ENCODE data around the gene DYRK3. TPM values are rescaled to one million over a fixed set of nuclear protein-coding genes. Genes with fewer than 3 reads are reported as not detected.

DYRK3 gene
- total RNA-seq, 1 donor from 2014 or later, result 11.3 TPM

DNA sequence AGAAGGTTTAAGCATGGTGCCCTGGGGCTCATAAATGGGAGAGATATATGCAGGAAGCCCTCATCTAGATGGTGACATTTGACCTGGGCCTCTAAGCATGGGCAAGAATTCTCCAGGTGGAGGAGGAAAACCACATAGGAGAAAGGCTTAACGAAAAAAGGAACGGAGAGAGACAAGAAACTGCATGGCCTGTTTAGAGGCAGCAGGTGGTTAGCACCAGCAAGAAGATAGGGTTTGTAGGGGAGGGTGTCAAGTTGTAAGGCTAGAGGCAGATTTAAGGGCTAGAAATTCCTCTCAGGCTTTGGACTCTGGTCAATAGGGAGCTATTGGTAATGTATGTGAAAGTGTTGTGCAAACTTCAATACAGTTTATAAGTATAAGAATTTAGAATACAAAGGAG, 41.2 kb downstream of the DYRK3 start:
- DNase-seq (ENCODE audit: low spot score), result no peak
- intact Hi-C loops (cut with DNase I), result loop anchor here (10.0 kb wide), 1 partner anchor 378 kb away; the partner anchor contains the start of genes PFKFB2 and YOD1

- intact Hi-C loops (cut with DNase I), result loop anchor here (10.0 kb wide), 1 partner anchor 376 kb away; the partner anchor contains the start of genes PFKFB2 and YOD1
Measured at GRCh38 chr1:206678490-206678889, 43.2 kb downstream of the DYRK3 start.

GRCh38 chr1:206679738-206680211, 44.4 kb downstream of the DYRK3 start:
- DNase-seq (ENCODE audit: low spot score), result no peak
- intact Hi-C loops (cut with DNase I), result loop anchor here (10.0 kb wide), 1 partner anchor 375 kb away; the partner anchor contains the start of genes PFKFB2 and YOD1

More at GRCh38 chr1:206678490-206678889, 43.2 kb downstream of the DYRK3 start:
- no peak for DNase-seq (ENCODE audit: low spot score)

- intact Hi-C loops (cut with DNase I), result no loop called here
- no peak for DNase-seq (ENCODE audit: low spot score)
Measured at GRCh38 chr1:206680279-206680678, 44.9 kb downstream of the DYRK3 start.

DNA sequence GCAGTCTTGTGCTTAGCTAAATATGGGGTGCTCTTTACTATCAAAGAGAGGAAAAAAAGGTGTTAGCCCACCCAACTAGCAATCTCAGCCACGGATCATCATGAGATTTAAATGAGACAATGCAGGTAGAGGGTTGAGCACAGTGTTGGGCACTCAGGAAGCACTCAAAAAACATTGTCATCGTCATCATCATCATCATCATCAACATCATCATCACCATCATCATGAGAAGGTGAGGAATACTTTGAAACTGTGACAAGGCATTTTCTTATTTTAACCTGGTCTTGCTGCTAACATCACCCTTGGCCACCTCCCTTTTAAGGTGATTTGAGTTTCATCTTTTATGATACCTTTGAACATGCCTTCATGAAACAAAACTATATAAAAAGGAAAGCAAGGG, 46.0 kb downstream of the DYRK3 start:
- intact Hi-C loops (cut with DNase I), result no loop called here
- DNase-seq (ENCODE audit: low spot score), result no peak

- intact Hi-C loops (cut with DNase I), result no loop called here
- no peak for DNase-seq (ENCODE audit: low spot score)
Measured at GRCh38 chr1:206682111-206682510, 46.8 kb downstream of the DYRK3 start.

DNA sequence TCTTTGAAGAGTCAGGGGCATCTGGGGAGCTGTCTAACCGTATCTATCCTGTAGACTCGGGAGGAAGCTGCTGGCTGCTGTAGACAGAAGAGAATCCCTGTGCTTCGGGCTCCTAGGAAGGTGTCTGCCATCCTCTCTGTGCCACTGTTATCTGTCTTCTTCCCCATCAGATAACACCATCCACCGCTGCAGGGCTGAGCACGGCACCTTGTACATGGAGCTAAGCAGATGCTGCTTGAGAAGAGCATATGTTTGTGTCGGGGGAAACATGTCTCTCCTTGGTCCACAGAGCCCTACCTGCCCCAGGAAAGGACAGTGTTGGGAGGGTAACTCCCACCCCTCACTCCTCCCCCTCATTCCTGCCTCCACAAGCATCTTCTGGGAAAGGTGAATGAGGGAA, 48.0 kb downstream of the DYRK3 start:
- DNase-seq (ENCODE audit: low spot score), result no peak
- intact Hi-C loops (cut with DNase I), result no loop called here

GRCh38 chr1:206684003-206684402, 48.7 kb downstream of the DYRK3 start:
- intact Hi-C loops (cut with DNase I), result loop anchor here (2.0 kb wide), 1 partner anchor 49 kb away; the partner anchor contains the start of gene DYRK3
- DNase-seq (ENCODE audit: low spot score), result no peak

- peak; percentile 94 for DNase-seq (ENCODE audit: low spot score)
- intact Hi-C loops (cut with DNase I), result loop anchor here (2.0 kb wide), 1 partner anchor 50 kb away; the partner anchor contains the start of gene DYRK3
Measured at GRCh38 chr1:206684478-206685333, 49.4 kb downstream of the DYRK3 start, which contains the start of gene MAPKAPK2. Gene MAPKAPK2, plus strand, starts transcription at chr1:206684905. Its CDS starts 325 bp downstream, at chr1:206685230.

GRCh38 chr1:206685334-206685768, 50.0 kb downstream of the DYRK3 start:
- intact Hi-C loops (cut with DNase I), result loop anchor here (2.0 kb wide), 1 partner anchor 51 kb away; the partner anchor contains the start of gene DYRK3
- no peak for DNase-seq (ENCODE audit: low spot score)

DNA sequence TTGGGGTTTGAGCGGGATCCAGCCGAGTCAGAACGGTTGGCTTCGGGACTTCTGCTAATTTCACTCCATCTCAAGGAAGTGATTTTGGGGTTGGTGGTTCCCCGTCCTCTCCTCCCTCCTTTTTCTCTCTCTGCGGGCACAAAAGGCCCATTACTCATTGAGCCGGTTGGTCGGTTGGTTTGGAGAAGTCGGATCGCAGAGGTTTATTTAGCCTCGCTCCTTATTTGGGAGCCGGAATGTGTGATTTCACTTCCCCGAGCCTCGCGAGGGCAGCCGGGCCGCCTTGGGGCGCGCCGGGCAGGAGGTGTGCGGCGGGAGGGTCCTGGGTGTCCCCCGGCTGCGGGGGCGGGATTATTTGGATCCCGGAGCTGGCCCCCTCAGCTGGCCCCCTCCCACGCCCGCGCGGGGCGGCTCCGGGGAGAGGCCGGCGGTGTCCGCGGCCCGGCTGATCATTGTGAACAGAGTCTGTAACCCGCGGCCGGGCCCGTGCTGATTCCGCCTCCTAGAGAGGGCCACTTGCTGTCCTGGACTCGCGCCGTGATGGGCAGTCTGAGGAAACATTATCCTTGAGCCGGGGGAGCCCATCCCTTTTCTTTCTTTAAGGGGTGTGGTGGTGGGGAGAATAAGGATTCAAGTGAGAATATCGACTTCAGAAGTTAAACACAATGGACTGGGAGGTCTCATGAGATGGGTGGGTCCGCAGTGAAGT, 50.6 kb downstream of the DYRK3 start:
- peak; percentile 90 for DNase-seq (ENCODE audit: low spot score)
- intact Hi-C loops (cut with DNase I), result loop anchor here (2.0 kb wide), 2 partner anchors 27 to 51 kb away; partner anchors contain the start of gene DYRK3

GRCh38 chr1:206686478-206687249, 51.3 kb downstream of the DYRK3 start:
- no peak for DNase-seq (ENCODE audit: low spot score)
- intact Hi-C loops (cut with DNase I), result loop anchor here (2.0 kb wide), 1 partner anchor 28 kb away; no protein-coding TSS in a partner anchor

GRCh38 chr1:206687251-206687914, 52.0 kb downstream of the DYRK3 start:
- intact Hi-C loops (cut with DNase I), result loop anchor here (2.0 kb wide), 1 partner anchor 29 kb away; no protein-coding TSS in a partner anchor
- DNase-seq (ENCODE audit: low spot score), result no peak

DNA sequence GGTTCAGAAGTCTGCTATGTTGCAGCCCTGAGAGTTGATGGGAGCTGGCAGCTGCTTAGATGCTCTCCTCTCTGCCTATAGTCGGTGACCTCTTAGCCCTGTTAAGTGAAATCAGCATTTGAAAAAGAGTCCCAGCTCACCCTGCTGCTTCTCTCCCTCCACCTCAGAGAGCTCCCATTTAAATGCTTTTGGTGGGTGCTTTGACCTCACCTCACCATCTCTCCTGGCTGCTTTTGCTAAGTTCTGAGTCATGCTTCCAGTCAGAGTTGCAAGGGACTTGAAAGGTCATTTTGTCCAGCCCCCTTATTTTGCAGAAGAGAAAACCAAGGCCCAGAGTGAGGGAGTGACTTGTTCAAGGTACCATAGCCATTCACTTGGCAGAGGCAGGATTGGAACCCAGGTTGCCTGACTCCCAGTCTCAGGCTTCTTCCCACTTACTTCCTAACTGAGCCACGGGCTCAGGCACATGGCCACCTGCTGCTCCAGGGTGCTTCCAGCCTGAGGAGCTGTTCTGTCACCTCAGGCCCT, 52.6 kb downstream of the DYRK3 start:
- DNase-seq (ENCODE audit: low spot score), result no peak
- intact Hi-C loops (cut with DNase I), result loop anchor here (2.0 kb wide), 2 partner anchors 29 to 37 kb away; no protein-coding TSS in a partner anchor

GRCh38 chr1:206690516-206690915, 55.2 kb downstream of the DYRK3 start:
- DNase-seq (ENCODE audit: low spot score), result no peak
- intact Hi-C loops (cut with DNase I), result no loop called here

- DNase-seq (ENCODE audit: low spot score), result no peak
Measured at GRCh38 chr1:206691604-206692003, 56.3 kb downstream of the DYRK3 start.

DNA sequence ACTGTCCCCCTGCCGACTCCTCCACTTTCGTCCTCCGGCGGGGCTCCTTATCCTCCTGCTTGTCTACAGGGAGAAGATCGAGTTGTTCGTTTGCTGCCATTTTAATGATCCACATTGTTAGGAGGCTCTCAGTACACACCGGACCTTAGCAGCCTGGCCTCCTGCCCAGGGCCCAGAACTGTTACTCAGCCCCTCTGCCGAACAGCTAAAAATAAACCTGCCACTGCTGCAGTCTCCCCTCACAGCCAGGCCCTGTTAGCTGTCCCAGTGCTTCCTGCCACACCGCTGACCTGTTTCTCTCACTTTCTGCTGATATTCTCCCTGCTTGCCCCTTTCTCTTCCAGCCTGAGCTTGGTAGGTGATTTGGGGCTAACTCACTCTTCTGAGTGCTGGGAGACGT, 57.7 kb downstream of the DYRK3 start:
- intact Hi-C loops (cut with DNase I), result no loop called here
- peak; percentile 89 for DNase-seq (ENCODE audit: low spot score)

More at GRCh38 chr1:206691604-206692003, 56.3 kb downstream of the DYRK3 start:
- intact Hi-C loops (cut with DNase I), result no loop called here

DNA sequence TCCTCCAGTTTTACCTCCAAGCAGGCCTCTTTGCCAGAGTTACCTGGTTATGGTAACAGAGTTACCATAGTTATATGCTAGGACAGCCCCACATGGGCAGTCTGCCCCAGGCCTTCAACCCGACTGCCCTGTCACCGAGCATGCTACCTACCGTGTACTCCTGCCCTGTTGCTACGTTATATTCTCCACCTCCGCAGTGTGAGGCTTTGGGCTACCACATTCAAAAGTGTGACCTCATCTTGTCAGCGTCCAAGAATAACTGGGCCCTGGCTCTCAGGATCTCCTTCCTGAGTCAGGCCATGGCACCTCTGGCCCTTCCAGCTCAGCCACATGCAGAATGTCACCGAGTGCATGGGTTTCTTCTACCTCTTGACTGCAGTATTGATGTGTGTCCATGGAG, 58.3 kb downstream of the DYRK3 start:
- intact Hi-C loops (cut with DNase I), result no loop called here
- DNase-seq (ENCODE audit: low spot score), result no peak
